HG02623 (cell line): ENCODE data around the gene SCT.
"Not testable (repeated sequence)": the region's sequence is repeated elsewhere in the genome, so short reads cannot be mapped to it uniquely, and the experiment has no call there.

ENCODE experiments used
- ATAC-seq: cut with Tn5 transposase; IDR thresholded peaks from one replicate; pipeline ENCODE4 v1.9.1; 2021; ENCODE audit warnings: moderate library complexity; ENCODE audit not compliant: unreplicated experiment

SCT gene

GRCh38 chr11:626475-627307 lies at the start of gene SCT:
TSS of gene SCT (minus strand) at chr11:627181. CDS start at chr11:627143, 38 bp downstream.
- no peak for ATAC-seq

GRCh38 chr11:674406-674805 lies 47.4 kb upstream of the SCT start:
- no peak for ATAC-seq

DNA sequence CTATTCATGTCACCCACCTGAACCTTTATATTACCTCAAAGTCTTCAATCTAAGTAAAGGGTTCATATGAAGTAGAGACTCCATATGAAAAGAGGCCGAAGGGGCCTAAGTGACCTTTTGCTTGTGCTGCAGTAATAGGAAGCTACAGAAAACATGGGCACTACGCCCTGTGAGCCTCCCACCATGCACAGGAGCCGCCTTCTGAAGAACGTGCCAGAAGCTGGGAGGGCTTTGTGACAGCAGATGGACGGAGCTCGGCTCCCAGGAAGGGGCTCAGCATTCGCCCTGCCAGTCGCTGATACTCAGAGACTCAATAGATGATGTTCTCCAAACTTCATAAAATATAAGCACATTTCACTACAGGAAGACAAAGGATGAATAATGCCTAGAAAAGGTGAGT lies 46.9 kb upstream of the SCT start:
- ATAC-seq, result no peak

- ATAC-seq, result no peak
Observed at GRCh38 chr11:665704-666281, 38.8 kb upstream of the SCT start.

- ATAC-seq, result no peak
Observed at GRCh38 chr11:665062-665703, 38.2 kb upstream of the SCT start.

DNA sequence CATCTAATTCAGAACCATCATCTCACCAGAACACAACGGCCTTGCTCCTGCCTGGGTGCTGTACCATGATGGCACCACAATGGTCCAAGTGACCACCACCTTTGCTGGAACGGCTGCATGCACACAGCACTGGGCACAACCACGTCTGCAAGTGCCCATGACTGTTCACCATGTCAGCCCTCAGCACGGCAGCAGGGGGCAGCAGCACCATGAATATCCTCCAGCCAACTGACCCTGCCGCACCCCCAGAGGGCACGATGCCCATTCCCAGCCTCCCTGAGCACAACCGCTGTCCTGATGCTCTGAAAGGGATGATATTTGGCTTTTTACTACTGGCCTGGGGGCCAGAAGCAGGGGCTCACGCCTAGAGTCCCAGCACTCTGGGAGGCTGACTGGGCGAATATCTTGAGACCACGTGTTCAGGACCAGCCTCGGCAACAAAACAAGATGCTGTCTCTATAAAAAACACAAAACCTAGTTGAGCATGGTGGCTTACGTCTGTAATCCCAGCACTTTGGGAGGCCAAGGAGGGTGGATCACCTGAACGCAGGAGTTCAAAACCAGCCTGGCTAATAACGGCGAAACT lies 35.8 kb upstream of the SCT start:
- no peak for ATAC-seq

- ATAC-seq, result no peak
Observed at GRCh38 chr11:660681-661444, 33.9 kb upstream of the SCT start.

DNA sequence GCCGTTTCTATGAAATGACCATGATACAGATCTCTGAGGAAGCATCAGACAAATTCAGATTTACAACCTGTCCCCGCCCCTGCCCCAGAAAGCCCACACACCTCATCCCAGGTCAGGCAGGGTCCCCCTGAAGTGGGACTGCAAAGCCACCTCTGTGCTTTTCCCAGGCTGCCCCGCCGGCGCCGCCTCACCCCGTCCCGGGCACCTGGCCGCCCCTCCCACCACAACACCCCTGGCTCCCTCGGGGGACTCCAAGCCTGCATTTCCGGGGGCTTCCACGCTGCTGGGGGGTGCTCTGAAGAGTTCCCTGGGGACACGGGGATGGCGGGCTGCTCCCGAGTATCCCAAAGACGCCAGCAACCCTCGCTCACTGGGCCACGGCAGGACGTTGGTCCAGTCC lies 33.3 kb upstream of the SCT start:
- no peak for ATAC-seq

DNA sequence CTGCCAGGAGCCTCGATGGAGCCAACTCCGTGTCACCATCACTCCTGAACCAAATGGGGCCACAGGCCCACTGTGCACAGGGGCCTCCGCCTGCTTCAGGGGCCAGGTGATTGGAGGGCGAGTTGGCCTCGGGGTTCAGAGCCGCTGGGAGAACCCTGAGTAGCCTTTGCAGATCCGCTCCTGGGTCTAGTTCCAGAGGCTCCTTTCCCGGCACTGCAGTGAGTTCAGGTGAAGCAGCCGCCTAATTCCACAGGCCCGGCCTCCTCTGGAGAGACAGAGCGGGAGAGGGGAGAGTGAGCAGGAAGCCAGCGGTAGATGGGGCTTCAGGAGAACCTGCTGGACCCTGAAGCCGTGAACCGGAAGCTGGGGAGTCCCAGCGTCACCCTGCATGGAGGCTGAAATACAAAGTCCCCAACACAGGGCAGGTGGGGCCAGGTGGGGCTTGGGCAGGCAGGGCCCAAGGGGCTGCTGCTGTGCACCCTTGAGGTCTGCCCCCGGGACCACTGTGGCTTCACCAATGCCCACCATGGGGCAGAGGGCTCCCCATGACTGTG lies 32.6 kb upstream of the SCT start:
- ATAC-seq, result no peak

DNA sequence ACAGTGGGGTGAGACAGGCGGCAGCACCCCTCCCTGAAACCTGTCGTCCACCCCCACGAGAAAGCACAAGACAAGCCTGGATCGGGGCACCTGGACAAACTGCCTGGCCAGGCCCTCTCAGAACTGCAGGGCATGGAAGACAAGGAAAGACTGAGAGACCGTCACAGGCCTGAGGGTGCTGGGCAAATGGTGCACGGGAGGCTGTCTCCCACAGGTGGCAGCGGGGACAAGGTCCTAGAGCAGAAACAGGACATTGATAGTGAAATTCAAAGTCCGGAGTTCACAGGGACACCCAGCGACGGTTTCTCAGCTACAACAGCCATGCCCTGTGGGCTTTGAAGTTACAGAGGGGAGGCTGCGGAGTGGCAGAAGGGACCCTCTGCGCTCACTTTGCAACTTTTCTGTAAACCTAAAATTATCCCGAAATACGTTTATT lies 30.7 kb upstream of the SCT start:
- no peak for ATAC-seq

DNA sequence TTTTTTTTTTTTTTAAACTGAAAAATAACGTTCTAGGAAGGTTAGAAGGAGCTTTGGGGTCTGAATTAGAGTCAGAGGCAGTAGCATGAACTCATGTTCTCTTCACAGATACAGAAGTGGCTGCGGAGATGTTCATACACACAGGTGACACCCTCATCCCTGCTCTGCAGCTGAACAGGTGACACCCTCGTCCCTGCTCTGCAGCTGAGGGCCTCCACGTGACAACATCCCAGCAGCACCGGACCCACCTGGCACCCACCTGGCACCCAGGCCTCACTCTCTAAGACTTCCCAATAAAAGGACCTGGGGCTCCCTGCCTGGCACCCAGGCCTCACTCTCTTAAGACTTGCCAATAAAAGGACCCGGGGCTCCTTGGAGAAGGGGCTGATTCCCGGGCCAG lies 29.9 kb upstream of the SCT start:
- ATAC-seq, result no peak

- no peak for ATAC-seq
Observed at GRCh38 chr11:656426-656825, 29.4 kb upstream of the SCT start.

DNA sequence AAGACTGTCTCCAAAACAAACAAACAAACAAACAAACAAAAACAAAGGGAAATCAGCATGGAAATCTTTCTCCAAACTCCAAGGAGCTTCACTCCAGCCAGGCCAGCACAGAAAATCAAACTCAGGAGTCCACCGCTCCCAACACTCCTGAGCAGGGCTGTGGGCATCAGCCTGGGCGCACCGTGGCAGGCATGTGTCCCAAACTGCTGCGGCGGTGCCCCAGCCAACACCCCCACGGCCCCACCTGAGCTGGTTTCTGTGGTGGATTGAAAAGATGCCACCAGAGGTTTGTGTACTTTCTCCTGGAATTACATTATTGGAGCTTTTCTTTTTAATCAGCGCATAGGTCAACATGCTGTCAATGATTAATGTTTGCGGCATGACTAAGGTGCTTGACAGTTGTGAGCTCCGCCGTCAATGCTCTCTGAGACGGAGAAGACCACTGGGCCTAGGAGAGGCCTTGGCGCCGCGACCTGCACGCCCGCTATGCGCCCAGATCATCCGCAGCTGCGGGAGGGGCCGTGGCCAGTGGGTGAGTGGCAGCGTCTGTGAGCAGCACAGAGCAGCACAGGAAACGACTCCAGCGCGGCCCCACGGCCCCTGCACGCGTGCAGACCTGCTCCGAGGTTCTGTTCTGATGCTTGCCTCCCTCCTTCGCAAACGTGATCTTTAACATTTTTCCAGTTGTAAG lies 28.2 kb upstream of the SCT start:
- ATAC-seq, result no peak

DNA sequence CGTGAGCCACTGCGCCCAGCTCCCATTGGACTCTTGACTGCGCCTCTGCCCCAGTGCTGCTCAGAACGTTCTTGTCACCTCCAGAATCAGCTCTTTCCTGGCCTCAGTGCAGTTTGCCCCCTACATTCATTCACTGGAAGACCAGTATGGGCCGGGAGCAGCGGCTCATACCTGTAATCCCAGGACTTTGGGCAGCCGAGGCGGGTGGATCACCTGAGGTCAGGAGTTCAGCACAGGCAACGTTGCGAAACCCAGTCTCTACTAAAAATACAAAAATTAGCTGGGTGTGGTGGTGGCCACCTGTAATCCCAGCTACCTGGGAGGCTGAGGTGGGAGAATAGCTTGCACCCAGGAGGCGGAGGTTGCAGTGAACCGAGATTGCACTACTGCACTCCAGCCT lies 27.5 kb upstream of the SCT start:
- ATAC-seq, result not testable (repeated sequence)

- ATAC-seq, result no peak
Observed at GRCh38 chr11:653837-654236, 26.9 kb upstream of the SCT start.

DNA sequence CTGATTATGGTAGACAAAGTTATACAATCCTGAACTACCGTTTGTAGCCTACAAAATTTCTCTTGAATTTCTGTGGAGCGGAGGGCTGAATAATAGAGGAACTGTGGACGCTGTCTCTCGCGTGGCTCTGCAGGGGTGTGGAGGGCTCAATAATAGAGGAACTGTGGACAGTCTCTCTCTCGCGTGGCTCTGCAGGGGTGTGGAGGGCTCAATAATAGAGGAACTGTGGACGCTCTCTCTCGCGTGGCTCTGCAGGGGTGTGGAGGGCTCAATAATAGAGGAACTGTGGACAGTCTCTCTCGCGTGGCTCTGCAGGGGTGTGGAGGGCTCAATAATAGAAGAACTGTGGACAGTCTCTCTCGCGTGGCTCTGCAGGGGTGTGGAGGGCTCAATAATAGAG lies 26.2 kb upstream of the SCT start:
- not testable (repeated sequence) for ATAC-seq

DNA sequence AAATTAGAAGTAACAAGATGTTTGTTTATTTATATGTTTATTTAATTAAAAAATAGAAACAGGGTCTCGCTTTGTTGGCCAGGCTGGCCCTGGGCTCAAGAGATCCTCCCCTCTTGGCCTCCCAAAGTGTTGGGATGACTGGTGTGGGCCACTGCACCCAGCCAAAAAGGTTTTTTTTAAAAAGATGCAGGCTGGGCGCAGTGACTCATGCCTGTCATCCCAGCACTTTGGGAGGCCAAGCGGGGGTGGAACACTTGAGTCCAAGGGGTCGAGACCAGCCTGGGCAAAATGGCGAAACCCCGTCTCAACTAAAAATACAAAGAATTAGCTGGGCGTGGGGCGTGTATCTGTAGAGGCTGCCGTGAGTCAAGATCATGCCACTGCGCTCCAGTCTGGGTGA lies 23.5 kb upstream of the SCT start:
- no peak for ATAC-seq

- not testable (repeated sequence) for ATAC-seq
Observed at GRCh38 chr11:647672-648158, 20.7 kb upstream of the SCT start.

DNA sequence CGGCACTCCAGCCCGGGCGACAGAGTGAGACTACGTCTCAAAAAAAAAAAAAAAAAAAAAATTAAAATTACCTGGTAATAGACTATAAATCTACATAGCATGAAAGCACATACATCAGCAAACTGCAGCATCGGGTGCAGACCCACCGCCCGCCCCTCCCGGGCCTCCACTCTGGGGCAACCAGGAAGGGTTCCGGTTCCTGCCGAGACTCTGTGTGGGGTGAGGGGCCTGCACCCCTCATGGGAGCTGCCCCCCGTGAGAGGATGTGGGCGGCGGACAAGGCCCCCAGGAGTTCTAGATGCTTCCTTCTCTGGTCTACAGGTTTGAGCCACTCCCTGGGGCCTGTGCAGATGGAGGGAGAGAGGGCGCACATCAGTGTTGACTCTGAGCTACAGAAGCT lies 19.2 kb upstream of the SCT start:
- ATAC-seq, result no peak

GRCh38 chr11:645536-645935 lies 18.6 kb upstream of the SCT start:
- no peak for ATAC-seq
